DMS114 treated with DMSO at 0.1 percent for 48 hours (cell line): ENCODE results near the gene FBXO21.

Source experiments
- DNase-seq: peaks from one replicate; lab custom pipeline; 2025; ENCODE audit not compliant: unreplicated experiment; lab: John Stamatoyannopoulos, UW

The FBXO21 gene

GRCh38 chr12:117166107-117166506 is 24.2 kb downstream of the FBXO21 start:
- DNase-seq = no peak

- no peak for DNase-seq
Observed at GRCh38 chr12:117165342-117165741, 24.9 kb downstream of the FBXO21 start.

- DNase-seq = no peak
Observed at GRCh38 chr12:117162633-117163032, 27.6 kb downstream of the FBXO21 start.

- no peak for DNase-seq
Observed at GRCh38 chr12:117162167-117162539, 28.1 kb downstream of the FBXO21 start.

- no peak for DNase-seq
Observed at GRCh38 chr12:117161460-117162166, 28.7 kb downstream of the FBXO21 start.

GRCh38 chr12:117159674-117160073 is 30.6 kb downstream of the FBXO21 start:
- DNase-seq = no peak

- no peak for DNase-seq
Observed at GRCh38 chr12:117158911-117159553, 31.2 kb downstream of the FBXO21 start.

- DNase-seq = no peak
Observed at GRCh38 chr12:117158096-117158495, 32.2 kb downstream of the FBXO21 start.

- no peak for DNase-seq
Observed at GRCh38 chr12:117155278-117156060, 34.8 kb downstream of the FBXO21 start.

GRCh38 chr12:117152793-117153775 is 37.2 kb downstream of the FBXO21 start:
- no peak for DNase-seq

GRCh38 chr12:117151403-117152031 is 38.8 kb downstream of the FBXO21 start:
- no peak for DNase-seq

GRCh38 chr12:117149431-117149830 is 40.8 kb downstream of the FBXO21 start:
- no peak for DNase-seq

- no peak for DNase-seq
Observed at GRCh38 chr12:117148642-117149041, 41.6 kb downstream of the FBXO21 start.

GRCh38 chr12:117147639-117148038 is 42.6 kb downstream of the FBXO21 start:
- no peak for DNase-seq

- no peak for DNase-seq
Observed at GRCh38 chr12:117145597-117146154, 44.6 kb downstream of the FBXO21 start.

GRCh38 chr12:117144599-117144998 is 45.7 kb downstream of the FBXO21 start:
- DNase-seq = no peak

- DNase-seq = no peak
Observed at GRCh38 chr12:117143008-117143532, 47.2 kb downstream of the FBXO21 start.

- DNase-seq = no peak
Observed at GRCh38 chr12:117142094-117142493, 48.2 kb downstream of the FBXO21 start.

- DNase-seq = no peak
Observed at GRCh38 chr12:117141097-117141898, 49.0 kb downstream of the FBXO21 start.
